A673 (cell line): ENCODE results near the gene MAPK4.

Experiments used
- CTCF ChIP-seq: fragments of 300-800, 200-600 bp; sonication (generic); conservative IDR thresholded peaks from 2 replicates; pipeline ENCODE4 v1.5.1; 2017; ENCODE audit warnings: low read depth, mild to moderate bottlenecking, antibody characterized with exemption, low read length, moderate library complexity, mixed read lengths
- EZH2 ChIP-seq: fragments of 200-600 bp; sonication (generic); IDR thresholded peaks from 2 replicates; pipeline ENCODE4 v1.6.1; 2017; ENCODE audit warnings: borderline replicate concordance, low read depth, mild to moderate bottlenecking, mixed read lengths, antibody characterized with exemption, low read length; ENCODE audit not compliant: poor library complexity, severe bottlenecking

GRCh38 chr18:50709193-50709592 lies 149.3 kb downstream of the MAPK4 start:
- TF ChIP-seq CTCF (no peak), EZH2 (no peak)
